A549 (cell line): ENCODE data around the gene OPCML. TPM values are rescaled to one million over a fixed set of nuclear protein-coding genes. Genes with fewer than 3 reads are reported as not detected.

Source experiments
- ATAC-seq, 2 experiments: fragments of 200-7000 bp in 1 of 2; fragments of >200 bp in 1 of 2; cut with Nextera tagmentation in 1 of 2; cut with Tn5 transposase in 1 of 2; 3 replicates each; pipeline versions ENCODE4 v1.8.0 to v1.9.1; 2018 to 2020; ENCODE audit warnings: mild to moderate bottlenecking in 1 of 2, moderate library complexity in 1 of 2
- CTCF ChIA-PET: fragments of 300-600 bp; sonication (Branson Sonifier 250); formaldehyde crosslinking; extraction: SDS; loops from one replicate; lab custom pipeline; 2021; ENCODE audit warnings: antibody characterized with exemption, inconsistent platforms; lab: Yijun Ruan, JAX
- POLR2A ChIA-PET: fragments of 350-600 bp; formaldehyde crosslinking; extraction: SDS; loops from one replicate; lab custom pipeline; 2021; ENCODE audit warnings: antibody characterized with exemption, inconsistent platforms; lab: Yijun Ruan, JAX
- DNase-seq, 2 experiments: peaks; one replicate each; pipeline versions ENCODE4 v3.0.0 to v3.0.0-alpha.2; 2011 to 2016; ENCODE audit warnings: low read depth in 1 of 2, low spot score in 1 of 2
- FAIRE-seq: peaks from 2 replicates; lab custom pipeline; 2011; peaks lifted over from hg19 to GRCh38; lab: Jason Lieb, UNC
- H3K27ac ChIP-seq, 2 experiments: fragments of >200 bp; sonication (Bioruptor Twin); formaldehyde crosslinking; 3 replicates each; pipeline ENCODE4 v1.5.1; 2016 to 2017
- H3K4me1 ChIP-seq: fragments of >200 bp; sonication (Bioruptor Twin); formaldehyde crosslinking; 3 replicates; pipeline ENCODE4 v1.6.1; 2016
- H3K4me2 ChIP-seq: fragments of >200 bp; sonication (Bioruptor Twin); formaldehyde crosslinking; 3 replicates; pipeline ENCODE4 v1.6.1; 2016
- H3K4me3 ChIP-seq: fragments of >200 bp; sonication (Bioruptor Twin); formaldehyde crosslinking; 3 replicates; pipeline ENCODE4 v1.5.1; 2016
- H3K9me3 ChIP-seq: fragments of >200 bp; sonication (Bioruptor Twin); formaldehyde crosslinking; 3 replicates; pipeline ENCODE4 v1.6.1; 2016
- EP300 ChIP-seq, 2 experiments: fragments of >200 bp; sonication (Bioruptor Twin); formaldehyde crosslinking; IDR thresholded peaks; 2 replicates in 1 of 2; 3 replicates in 1 of 2; pipeline ENCODE4 v1.6.1; 2016 to 2017
- ESRRA ChIP-seq: fragments of 150-350 bp; IDR thresholded peaks from 2 replicates; pipeline ENCODE4 v1.6.1; 2014; ENCODE audit warnings: mild to moderate bottlenecking, low read length, borderline replicate concordance
- FOSL2 ChIP-seq, 2 experiments: fragments of 450-650 bp in 1 of 2; fragments of >200 bp in 1 of 2; sonication (Bioruptor Twin) in 1 of 2; formaldehyde crosslinking; IDR thresholded peaks; 2 replicates each; pipeline versions ENCODE4 v1.5.0 to v1.6.1; 2016 to 2020; ENCODE audit warnings: mild to moderate bottlenecking in 1 of 2, moderate library complexity in 1 of 2
- FOXS1 ChIP-seq: fragments of 250-450 bp; sonication (Bioruptor Pico); IDR thresholded peaks from 2 replicates; pipeline ENCODE4 v1.5.0; 2020; ENCODE audit warnings: mild to moderate bottlenecking, moderate library complexity
- GATA3 ChIP-seq: IDR thresholded peaks from 2 replicates; pipeline ENCODE4 v1.6.1; 2012; ENCODE audit warnings: borderline replicate concordance
- HOXA7 ChIP-seq: fragments of 250-450 bp; sonication (Bioruptor Pico); IDR thresholded peaks from 2 replicates; pipeline ENCODE4 v1.5.0; 2020; ENCODE audit warnings: mild to moderate bottlenecking, moderate library complexity
- HOXB13 ChIP-seq: fragments of 250-450 bp; sonication (Bioruptor Pico); IDR thresholded peaks from 2 replicates; pipeline ENCODE4 v1.5.0; 2020; ENCODE audit warnings: low read depth, mild to moderate bottlenecking, moderate library complexity
- HOXB5 ChIP-seq: fragments of 250-450 bp; sonication (Bioruptor Pico); IDR thresholded peaks from 2 replicates; pipeline ENCODE4 v1.5.0; 2020; ENCODE audit warnings: mild to moderate bottlenecking, moderate library complexity
- MAZ ChIP-seq: fragments of 150-350 bp; IDR thresholded peaks from 2 replicates; pipeline ENCODE4 v1.6.1; 2014; ENCODE audit warnings: antibody characterized with exemption, low read depth, low read length, borderline replicate concordance
- MYC ChIP-seq: IDR thresholded peaks from 2 replicates; pipeline ENCODE4 v1.6.1; 2012; ENCODE audit warnings: mild to moderate bottlenecking, inconsistent platforms, low read length, improper control_type of control experiment, borderline replicate concordance
- NFE2L2 ChIP-seq: fragments of 150-350 bp; conservative IDR thresholded peaks from 2 replicates; pipeline ENCODE4 v1.6.1; 2014; ENCODE audit warnings: low read length
- NPAS2 ChIP-seq: fragments of 250-450 bp; sonication (Bioruptor Pico); IDR thresholded peaks from 2 replicates; pipeline ENCODE4 v1.8.0; 2022; ENCODE audit warnings: mild to moderate bottlenecking, moderate library complexity, borderline replicate concordance
- POLR2AphosphoS2 ChIP-seq: conservative IDR thresholded peaks from 2 replicates; pipeline ENCODE4 v1.6.1; 2012; ENCODE audit warnings: low read length, improper control_type of control experiment, inconsistent platforms
- RCOR1 ChIP-seq: fragments of 150-350 bp; IDR thresholded peaks from 2 replicates; pipeline ENCODE4 v1.6.1; 2014; ENCODE audit warnings: antibody characterized with exemption, low read length, low read depth
- SREBF2 ChIP-seq: fragments of 450-650 bp; IDR thresholded peaks from 2 replicates; pipeline ENCODE4 v1.6.1; 2014; ENCODE audit warnings: mild to moderate bottlenecking, moderate library complexity
- TFCP2L1 ChIP-seq: fragments of 250-450 bp; sonication (Bioruptor Pico); IDR thresholded peaks from 2 replicates; pipeline ENCODE4 v1.5.0; 2021; ENCODE audit warnings: mild to moderate bottlenecking
- ZFP36 ChIP-seq: fragments of 450-650 bp; IDR thresholded peaks from 2 replicates; pipeline ENCODE4 v1.6.1; 2014; ENCODE audit warnings: borderline replicate concordance; ENCODE audit not compliant: partially characterized antibody
- WGBS: methylation state at CpG from one replicate; pipeline ENCODE4 v1.1.6; 2017; ENCODE audit errors: missing lambda C conversion rate; 5-methylcytosine and 5-hydroxymethylcytosine counted together
- polyA plus RNA-seq, 4 experiments: library from polyadenylated mRNA; depleted of rRNA in 3 of 4; stranded (reverse); fragments of >200 nt; fragmentation: RNase III in 1 of 4; extraction: RNeasy Plus Mini Kit Qiagen cat#74134 plus additional on column Dnase treatment in 1 of 4; gene quantifications; 2 replicates in 3 of 4; 3 replicates in 1 of 4; pipeline ENCODE4 v1.2.3, GENCODE V29; 2011 to 2017
- TF ChIP-seq, protein P1 (sequence below): IDR thresholded peaks from 2 replicates; pipeline ENCODE4 v1.6.1; 2012; ENCODE audit warnings: low read depth, borderline replicate concordance
- TF ChIP-seq, protein P2 (sequence below): IDR thresholded peaks from 2 replicates; pipeline ENCODE4 v1.6.1; 2012

The OPCML gene
- polyA plus RNA-seq, 2 of the 4 experiments (the other 2 are of a cell fraction): not detected

DNA sequence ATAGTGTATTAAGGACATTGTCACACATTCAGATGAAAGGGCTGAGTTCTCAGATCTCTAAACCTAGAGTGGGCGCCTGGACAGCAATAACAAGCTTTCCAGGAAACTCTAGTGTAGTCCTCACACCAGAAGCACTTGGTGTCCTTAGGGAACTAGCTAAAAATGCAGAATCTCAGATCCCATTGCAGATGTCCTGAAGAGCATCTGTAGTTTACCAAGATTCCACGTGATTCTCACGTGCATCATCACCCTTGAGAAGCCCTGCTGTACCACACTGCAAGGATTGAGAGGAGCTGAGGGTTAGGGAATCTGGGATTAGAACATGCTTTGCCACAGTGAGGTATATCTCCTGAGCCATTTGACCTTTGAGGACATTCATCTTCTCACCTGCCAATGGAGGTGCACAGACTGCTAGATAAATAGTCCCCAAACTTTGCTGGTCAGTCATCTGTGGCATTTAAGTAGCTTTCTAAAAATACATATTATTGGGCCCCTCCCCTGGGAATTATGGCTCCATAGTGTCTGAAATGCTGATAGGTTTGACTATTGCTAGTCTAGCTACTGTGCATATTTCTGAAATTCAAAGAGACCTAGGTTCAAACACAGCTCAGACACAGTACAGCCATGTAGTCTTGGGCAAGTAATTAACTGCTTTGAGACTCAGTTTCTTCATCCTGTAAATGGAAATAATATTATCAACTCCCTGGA is 1068.9 kb downstream of the OPCML start (continued):
- no peak for TF ChIP-seq GATA3

- DNase-seq (no peak), FAIRE-seq (no peak), ATAC-seq (no peak)
- Histone ChIP-seq H3K27ac (no peak overlapping the region), H3K9me3 (no peaks in the 10 kb centered on the region), H3K4me3 (no peak overlapping the region), H3K4me1 (no peaks in the 10 kb centered on the region), H3K4me2 (no peak overlapping the region)
- WGBS: 0% methylated on average over 1 of the region's 1 CpG
- TF ChIP-seq HOXB13 (CRISPR knock-in tag) (no peak), ESRRA (no peak), RCOR1 (no peak), ZFP36 (no peak), HOXA7 (CRISPR knock-in tag) (no peak), MYC (no peak), POLR2AphosphoS2 (no peak), MAZ (no peak), FOSL2 (IDR thresholded peaks at IDR 0.05) (no peak), FOSL2 (CRISPR knock-in tag; IDR thresholded peaks at IDR 0.05) (no peak), NPAS2 (no peak), TFCP2L1 (CRISPR knock-in tag) (no peak)
- TF ChIP-seq, protein P1, sequence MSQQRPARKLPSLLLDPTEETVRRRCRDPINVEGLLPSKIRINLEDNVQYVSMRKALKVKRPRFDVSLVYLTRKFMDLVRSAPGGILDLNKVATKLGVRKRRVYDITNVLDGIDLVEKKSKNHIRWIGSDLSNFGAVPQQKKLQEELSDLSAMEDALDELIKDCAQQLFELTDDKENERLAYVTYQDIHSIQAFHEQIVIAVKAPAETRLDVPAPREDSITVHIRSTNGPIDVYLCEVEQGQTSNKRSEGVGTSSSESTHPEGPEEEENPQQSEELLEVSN: no peak
- TF ChIP-seq, protein P2, sequence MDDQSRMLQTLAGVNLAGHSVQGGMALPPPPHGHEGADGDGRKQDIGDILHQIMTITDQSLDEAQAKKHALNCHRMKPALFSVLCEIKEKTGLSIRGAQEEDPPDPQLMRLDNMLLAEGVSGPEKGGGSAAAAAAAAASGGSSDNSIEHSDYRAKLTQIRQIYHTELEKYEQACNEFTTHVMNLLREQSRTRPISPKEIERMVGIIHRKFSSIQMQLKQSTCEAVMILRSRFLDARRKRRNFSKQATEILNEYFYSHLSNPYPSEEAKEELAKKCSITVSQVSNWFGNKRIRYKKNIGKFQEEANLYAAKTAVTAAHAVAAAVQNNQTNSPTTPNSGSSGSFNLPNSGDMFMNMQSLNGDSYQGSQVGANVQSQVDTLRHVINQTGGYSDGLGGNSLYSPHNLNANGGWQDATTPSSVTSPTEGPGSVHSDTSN: no peak
- POLR2A ChIA-PET: no interaction called here
- CTCF ChIA-PET: no interaction called here
These were observed 1072.6 kb downstream of the OPCML start for GRCh38 chr11:132459736-132460135.

DNA sequence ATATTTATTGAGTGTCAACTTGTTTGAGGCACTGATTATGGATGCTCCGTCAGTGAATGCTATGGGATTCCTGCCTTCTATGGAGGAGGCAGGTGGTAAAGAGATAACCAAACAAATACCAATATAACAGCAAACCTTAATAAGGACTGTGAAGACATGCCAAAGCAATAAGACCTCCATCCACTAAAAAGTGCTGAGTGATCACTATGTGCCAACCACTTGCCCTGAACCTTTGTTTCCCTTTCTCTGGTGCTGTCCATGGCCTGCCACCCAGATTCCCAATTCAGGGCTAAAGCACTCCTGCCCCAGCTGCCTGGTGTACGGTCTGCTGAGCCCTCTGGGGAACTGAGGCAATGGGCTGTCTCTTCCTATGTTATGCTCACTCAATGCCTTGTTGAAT is 1074.9 kb downstream of the OPCML start:
- Histone ChIP-seq H3K4me1 (no peaks in the 10 kb centered on the region), H3K4me3 (no peak overlapping the region), H3K9me3 (no peaks in the 10 kb centered on the region), H3K27ac (no peak overlapping the region), H3K4me2 (no peak overlapping the region)
- FAIRE-seq (no peak), ATAC-seq (no peak), DNase-seq (no peak)
- no peak for TF ChIP-seq FOXS1 (CRISPR knock-in tag)
- TF ChIP-seq FOSL2 (IDR thresholded peaks at IDR 0.05): no peak
- TF ChIP-seq FOSL2 (CRISPR knock-in tag; IDR thresholded peaks at IDR 0.05): no peak
- TF ChIP-seq SREBF2: no peak
- TF ChIP-seq HOXA7 (CRISPR knock-in tag): no peak
- TF ChIP-seq HOXB5 (CRISPR knock-in tag): no peak
- TF ChIP-seq NFE2L2: no peak
- TF ChIP-seq EP300 (IDR thresholded peaks at IDR 0.05): no peak
- 8% methylated on average over 2 of the region's 2 CpGs for WGBS
- POLR2A ChIA-PET: no interaction called here
- CTCF ChIA-PET: no interaction called here

GRCh38 chr11:132456751-132457328 is 1075.5 kb downstream of the OPCML start:
- no peak for FAIRE-seq
- DNase-seq: no peak
- H3K4me3 ChIP-seq: no peak overlapping the region
- H3K4me1 ChIP-seq: no peaks in the 10 kb centered on the region
- POLR2A ChIA-PET: no interaction called here
- TF ChIP-seq TFCP2L1 (CRISPR knock-in tag): no peak
- CTCF ChIA-PET: no interaction called here
- no peak overlapping the region for H3K4me2 ChIP-seq
- no peak overlapping the region for H3K27ac ChIP-seq
- ATAC-seq: no peak
- WGBS: 16% methylated on average over 8 of the region's 8 CpGs
- no peaks in the 10 kb centered on the region for H3K9me3 ChIP-seq
